OCI-LY1 (cell line): ENCODE data around the gene DNAJC16.

Source experiments
- CTCF ChIP-seq: fragments of 200-600 bp; sonication (generic), shearing (Covaris generic); IDR thresholded peaks from 2 replicates; pipeline ENCODE4 v1.5.1; 2017; ENCODE audit warnings: mild to moderate bottlenecking, antibody characterized with exemption, low read length, moderate library complexity, mixed read lengths
- EZH2 ChIP-seq: fragments of 200-600 bp; sonication (generic), shearing (Covaris generic); IDR thresholded peaks from 2 replicates; pipeline ENCODE4 v1.8.0; 2017; ENCODE audit warnings: borderline replicate concordance, mixed run types, mild to moderate bottlenecking, antibody characterized with exemption, low read length, moderate library complexity, mixed read lengths

- no peak for TF ChIP-seq CTCF
- TF ChIP-seq EZH2, result no peak
These were observed 76.7 kb downstream of the DNAJC16 start for GRCh38 chr1:15603050-15603965.
